NT2/D1 (cell line): ENCODE measurements around the gene COG3.

Experiments
- DNase-seq: peaks from one replicate; pipeline ENCODE4 v3.0.0-alpha.2; 2011; ENCODE audit warnings: low read depth, low spot score
- H3K27me3 ChIP-seq: 2 replicates; pipeline ENCODE4 v1.6.0; 2011; ENCODE audit warnings: mild to moderate bottlenecking; ENCODE audit not compliant: insufficient read length, insufficient read depth
- H3K36me3 ChIP-seq: 2 replicates; pipeline ENCODE4 v1.6.1; 2011; ENCODE audit warnings: mild to moderate bottlenecking, low read length, mixed read lengths; ENCODE audit not compliant: insufficient read depth, insufficient read length
- H3K4me1 ChIP-seq: 2 replicates; pipeline ENCODE4 v1.5.1; 2011; ENCODE audit not compliant: insufficient read depth, insufficient read length
- H3K4me3 ChIP-seq: 2 replicates; pipeline ENCODE4 v1.5.1; 2011; ENCODE audit warnings: low read depth; ENCODE audit not compliant: insufficient read length
- H3K9ac ChIP-seq: 2 replicates; pipeline ENCODE4 v1.6.0; 2011; ENCODE audit warnings: low read depth; ENCODE audit not compliant: insufficient read length
- H3K9me3 ChIP-seq: 2 replicates; pipeline ENCODE4 v1.5.1; 2011; ENCODE audit warnings: mild to moderate bottlenecking, low read length; ENCODE audit not compliant: insufficient read depth
- SUZ12 ChIP-seq: IDR thresholded peaks from 2 replicates; pipeline ENCODE4 v1.6.1; 2011; ENCODE audit not compliant: insufficient read length, insufficient read depth; ENCODE audit errors: extremely low read depth
- YY1 ChIP-seq: IDR thresholded peaks from 2 replicates; pipeline ENCODE4 v1.6.1; 2011; ENCODE audit not compliant: insufficient read length, insufficient read depth
- ZNF274 ChIP-seq: IDR thresholded peaks from 2 replicates; pipeline ENCODE4 v1.6.1; 2011; ENCODE audit warnings: mild to moderate bottlenecking, low read depth, low read length

Gene COG3

DNA sequence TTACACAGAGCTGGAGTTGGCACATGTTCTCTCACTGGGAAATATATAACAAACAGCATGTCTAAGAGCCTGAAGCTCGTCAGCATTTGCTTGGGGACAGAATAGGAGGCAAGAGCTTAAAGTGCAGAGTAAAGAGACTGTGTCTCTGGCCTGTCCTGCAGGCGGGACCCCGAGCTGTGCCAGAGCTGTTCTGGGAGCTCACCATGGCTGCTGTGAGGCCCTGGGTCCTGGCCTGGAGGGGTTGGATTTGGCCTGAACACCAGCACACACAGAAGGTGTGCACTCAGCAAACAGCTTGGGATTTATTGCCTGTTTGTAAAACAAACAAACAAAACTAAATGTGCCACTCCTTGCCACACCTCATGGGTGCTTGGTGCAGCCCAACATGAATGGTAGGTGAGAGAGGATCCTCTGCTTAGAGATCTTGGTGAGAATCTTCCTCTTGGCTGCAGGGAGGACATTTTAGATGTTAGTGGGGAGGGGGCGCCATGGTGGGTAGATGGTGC lies 89.9 kb downstream of the COG3 start:
- TF ChIP-seq SUZ12 (no peak), ZNF274 (no peak), YY1 (no peak)

GRCh38 chr13:45564133-45564776 lies 99.5 kb downstream of the COG3 start:
- TF ChIP-seq YY1: no peak
- no peak for TF ChIP-seq SUZ12
- no peak for TF ChIP-seq ZNF274
- no peaks in the 10 kb centered on the region for H3K27me3 ChIP-seq
- H3K36me3 ChIP-seq: no peaks in the 10 kb centered on the region
- no peak for DNase-seq
- H3K4me3 ChIP-seq: no peak overlapping the region
- no peak overlapping the region for H3K9ac ChIP-seq
- no peaks in the 10 kb centered on the region for H3K4me1 ChIP-seq
- peaks cover 18% of the 10 kb centered on the region; the same call in 1 of the 2 replicates for H3K9me3 ChIP-seq

More for the DNA sequence above, 89.9 kb downstream of the COG3 start:
- Histone ChIP-seq H3K9me3 (no peaks in the 10 kb centered on the region), H3K36me3 (no peaks in the 10 kb centered on the region), H3K27me3 (no peaks in the 10 kb centered on the region), H3K9ac (no peak overlapping the region), H3K4me1 (no peaks in the 10 kb centered on the region), H3K4me3 (no peak overlapping the region)
- no peak for DNase-seq

DNA sequence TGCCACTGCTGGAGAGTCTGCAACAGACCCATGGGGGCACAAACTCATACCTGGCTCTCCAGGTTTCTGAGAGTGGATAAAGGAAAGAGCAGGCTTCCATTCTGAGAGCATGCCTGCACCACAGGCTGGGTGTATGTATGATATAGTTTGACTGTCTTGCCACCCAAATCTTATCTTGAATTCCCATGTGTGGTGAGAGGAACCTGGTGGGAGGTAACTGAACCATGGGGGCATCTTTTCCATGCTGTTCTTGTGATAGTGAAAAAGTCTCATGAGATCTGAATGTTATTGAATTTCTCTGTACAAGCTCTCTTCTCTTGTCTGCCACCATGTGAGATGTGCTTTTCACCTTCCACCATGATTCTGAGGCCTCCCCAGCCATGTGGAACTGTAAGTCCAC lies 100.6 kb downstream of the COG3 start:
- Histone ChIP-seq H3K4me1 (no peaks in the 10 kb centered on the region), H3K4me3 (no peak overlapping the region), H3K27me3 (no peaks in the 10 kb centered on the region), H3K36me3 (no peaks in the 10 kb centered on the region), H3K9me3 (peaks cover 18% of the 10 kb centered on the region; the same call in 1 of the 2 replicates), H3K9ac (no peak overlapping the region)
- DNase-seq: no peak
- TF ChIP-seq ZNF274: no peak

- no peak for TF ChIP-seq SUZ12
- no peak for TF ChIP-seq YY1
- TF ChIP-seq ZNF274: no peak
- no peak overlapping the region for H3K4me3 ChIP-seq
- no peaks in the 10 kb centered on the region for H3K36me3 ChIP-seq
- no peaks in the 10 kb centered on the region for H3K9me3 ChIP-seq
- H3K9ac ChIP-seq: no peak overlapping the region
- no peaks in the 10 kb centered on the region for H3K4me1 ChIP-seq
- H3K27me3 ChIP-seq: no peaks in the 10 kb centered on the region
- no peak for DNase-seq
Measured at GRCh38 chr13:45575146-45575829, 110.5 kb downstream of the COG3 start.

DNA sequence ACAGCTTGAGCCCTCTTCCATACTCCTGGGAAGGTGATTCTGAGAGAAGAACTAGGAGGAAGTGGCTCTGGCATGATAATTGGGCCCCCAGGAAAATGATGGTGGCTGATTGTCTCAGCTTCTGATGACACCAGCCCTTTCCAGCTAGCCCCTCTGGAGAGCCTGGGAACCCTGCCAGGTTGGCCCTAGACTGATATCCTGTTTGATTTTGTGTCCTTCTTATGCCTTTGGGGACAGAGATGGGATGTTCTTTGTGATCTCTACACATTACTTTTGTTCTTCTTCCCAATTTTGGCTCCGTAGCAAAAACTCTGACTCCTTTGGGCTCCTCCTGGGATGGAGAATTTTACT lies 111.1 kb downstream of the COG3 start:
- Histone ChIP-seq H3K9me3 (no peaks in the 10 kb centered on the region), H3K36me3 (no peaks in the 10 kb centered on the region), H3K4me1 (no peaks in the 10 kb centered on the region), H3K4me3 (no peak overlapping the region), H3K9ac (no peak overlapping the region), H3K27me3 (no peaks in the 10 kb centered on the region)
- DNase-seq: no peak
- TF ChIP-seq ZNF274 (no peak), YY1 (no peak), SUZ12 (no peak)

DNA sequence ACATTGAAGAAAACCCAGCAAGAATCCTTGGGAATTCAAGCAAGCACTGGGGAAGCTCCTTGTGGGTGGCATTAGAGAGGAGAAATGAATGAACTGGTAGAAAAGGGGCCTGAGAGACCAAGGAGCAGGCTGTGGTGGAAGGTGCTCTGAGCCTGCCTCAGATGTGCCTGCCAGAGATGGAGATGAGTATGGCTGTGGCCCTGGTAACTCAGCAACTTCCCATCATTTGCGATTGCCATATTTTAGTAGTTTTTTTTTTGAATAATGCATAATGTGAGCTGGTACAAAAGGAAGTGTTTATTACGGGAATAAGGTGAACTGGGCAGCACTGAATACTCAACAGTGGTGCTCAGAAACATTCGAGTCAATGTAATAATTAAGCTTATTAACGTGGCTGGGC lies 111.7 kb downstream of the COG3 start:
- Histone ChIP-seq H3K27me3 (no peaks in the 10 kb centered on the region), H3K36me3 (no peaks in the 10 kb centered on the region)

DNA sequence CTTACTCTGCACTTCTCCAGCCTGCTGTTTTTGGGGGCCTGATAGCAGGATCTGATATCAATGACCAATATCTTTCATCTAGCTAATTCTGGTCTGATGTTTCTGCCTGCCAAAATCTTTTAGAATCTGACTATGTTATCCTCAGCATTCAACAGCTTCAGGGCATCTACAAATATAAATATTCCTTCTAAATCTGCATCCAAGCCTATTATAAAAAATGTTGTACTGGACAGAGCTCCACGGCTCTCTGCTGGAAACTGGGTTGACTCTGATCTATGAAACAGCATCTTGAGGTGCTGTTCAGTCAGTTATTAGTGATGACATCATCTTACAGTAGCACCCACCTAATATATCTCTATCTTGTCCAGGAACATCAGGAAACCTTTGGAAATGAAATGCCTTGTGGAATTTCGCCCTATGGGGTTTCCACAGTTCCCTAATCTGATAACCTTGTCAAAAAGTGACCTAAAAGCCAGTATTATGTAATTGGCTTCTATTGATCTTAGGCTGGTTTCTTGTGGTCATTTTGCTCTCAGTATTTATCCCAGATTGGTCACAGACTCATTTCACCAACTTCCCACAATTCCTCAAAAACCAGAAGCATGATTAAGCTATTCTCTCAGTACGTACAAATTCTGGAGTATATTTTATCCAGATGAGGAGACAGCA lies 117.8 kb downstream of the COG3 start:
- Histone ChIP-seq H3K4me1 (no peaks in the 10 kb centered on the region), H3K9ac (no peak overlapping the region), H3K27me3 (no peaks in the 10 kb centered on the region), H3K4me3 (no peak overlapping the region), H3K9me3 (no peaks in the 10 kb centered on the region), H3K36me3 (no peaks in the 10 kb centered on the region)
- no peak for TF ChIP-seq SUZ12
- TF ChIP-seq ZNF274: no peak
- TF ChIP-seq YY1: no peak
- no peak for DNase-seq

More for the DNA sequence above, 111.7 kb downstream of the COG3 start:
- no peaks in the 10 kb centered on the region for H3K4me1 ChIP-seq
- H3K9ac ChIP-seq: no peak overlapping the region
- DNase-seq: no peak
- H3K9me3 ChIP-seq: no peaks in the 10 kb centered on the region
- no peak overlapping the region for H3K4me3 ChIP-seq
- TF ChIP-seq YY1 (no peak), SUZ12 (no peak), ZNF274 (no peak)
